OCI-LY1 (cell line): ENCODE measurements around the gene RNF11.

Source experiments
- H2AFZ ChIP-seq: fragments of 200-600 bp; sonication (generic), shearing (Covaris generic); 2 replicates; pipeline ENCODE4 v1.6.0; 2014; ENCODE audit warnings: antibody characterized with exemption, mild to moderate bottlenecking, low read length
- H3F3A ChIP-seq: fragments of 200-600 bp; sonication (generic), shearing (Covaris generic); 2 replicates; pipeline ENCODE4 v1.6.0; 2014; ENCODE audit warnings: mild to moderate bottlenecking, antibody characterized with exemption, low read length, moderate library complexity; ENCODE audit not compliant: insufficient read depth
- H3K27ac ChIP-seq: fragments of 200-600 bp; sonication (generic); 2 replicates; pipeline ENCODE4 v1.5.1; 2014; ENCODE audit warnings: low read length, mixed run types, mild to moderate bottlenecking, low read depth; ENCODE audit not compliant: poor library complexity, severe bottlenecking
- H3K27me3 ChIP-seq: fragments of 200-600 bp; sonication (generic); 2 replicates; pipeline ENCODE4 v1.6.0; 2014; ENCODE audit warnings: antibody characterized with exemption, mild to moderate bottlenecking, low read length, moderate library complexity; ENCODE audit not compliant: insufficient read depth
- H3K36me3 ChIP-seq: fragments of 200-600 bp; sonication (generic); 2 replicates; pipeline ENCODE4 v1.6.1; 2014; ENCODE audit warnings: mild to moderate bottlenecking, antibody characterized with exemption, low read length, moderate library complexity, mixed read lengths; ENCODE audit not compliant: insufficient read depth
- H3K4me1 ChIP-seq: fragments of 200-600 bp; sonication (generic); 2 replicates; pipeline ENCODE4 v1.5.1; 2014; ENCODE audit warnings: mild to moderate bottlenecking, low read length, moderate library complexity; ENCODE audit not compliant: insufficient read depth, severe bottlenecking
- H3K4me2 ChIP-seq: fragments of 200-600 bp; sonication (generic), shearing (Covaris generic); 2 replicates; pipeline ENCODE4 v1.6.1; 2014; ENCODE audit warnings: low read length
- H3K4me3 ChIP-seq: fragments of 200-600 bp; sonication (generic); 2 replicates; pipeline ENCODE4 v1.5.1; 2014; ENCODE audit warnings: low read length, low read depth, mild to moderate bottlenecking, mixed read lengths; ENCODE audit not compliant: poor library complexity, severe bottlenecking
- H3K79me2 ChIP-seq: fragments of 200-600 bp; shearing (Covaris generic); 2 replicates; pipeline ENCODE4 v1.6.1; 2016; ENCODE audit warnings: mixed run types, low read length, mixed read lengths; ENCODE audit not compliant: insufficient read depth
- H3K9ac ChIP-seq: fragments of 200-600 bp; sonication (generic), shearing (Covaris generic); 2 replicates; pipeline ENCODE4 v1.6.1; 2014; ENCODE audit warnings: mild to moderate bottlenecking, low read length, mixed read lengths
- H3K9me2 ChIP-seq: fragments of 200-600 bp; sonication (generic), shearing (Covaris generic); 2 replicates; pipeline ENCODE4 v1.6.1; 2014; ENCODE audit warnings: low read depth, mild to moderate bottlenecking, low read length, mixed read lengths
- H3K9me3 ChIP-seq: fragments of 200-600 bp; shearing (Covaris generic); 2 replicates; pipeline ENCODE4 v1.6.1; 2014; ENCODE audit warnings: low read length, mixed read lengths
- H4K20me1 ChIP-seq: fragments of 200-600 bp; sonication (generic), shearing (Covaris generic); 2 replicates; pipeline ENCODE4 v1.6.0; 2016; ENCODE audit warnings: mild to moderate bottlenecking, low read length; ENCODE audit not compliant: insufficient read depth
- EZH2 ChIP-seq: fragments of 200-600 bp; sonication (generic), shearing (Covaris generic); IDR thresholded peaks from 2 replicates; pipeline ENCODE4 v1.8.0; 2017; ENCODE audit warnings: borderline replicate concordance, mixed run types, mild to moderate bottlenecking, antibody characterized with exemption, low read length, moderate library complexity, mixed read lengths
- TF ChIP-seq, protein P1 (sequence below): fragments of 200-600 bp; sonication (generic), shearing (Covaris generic); IDR thresholded peaks from 2 replicates; pipeline ENCODE4 v1.5.1; 2017; ENCODE audit warnings: mild to moderate bottlenecking, antibody characterized with exemption, low read length, moderate library complexity, mixed read lengths

RNF11 gene

DNA sequence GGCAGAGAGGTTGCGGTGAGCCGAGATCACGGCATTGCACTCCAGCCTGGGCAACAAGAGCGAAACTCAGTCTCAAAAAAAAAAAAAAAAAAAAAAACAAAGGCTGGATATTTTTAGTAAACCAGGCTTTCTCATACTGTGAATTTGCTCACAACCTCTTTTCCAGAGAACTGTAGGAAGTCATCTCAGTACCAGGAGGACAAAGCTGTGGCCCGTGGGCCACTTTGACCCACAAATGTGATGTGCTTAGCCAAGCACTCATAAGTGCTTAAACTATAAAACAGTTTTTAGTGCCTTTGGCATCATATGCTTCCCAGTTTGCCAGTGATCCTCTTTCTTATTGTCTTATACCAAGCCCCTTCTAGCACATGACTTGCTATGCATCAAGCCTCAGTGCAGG, 46.5 kb downstream of the RNF11 start:
- Histone ChIP-seq H3K27ac (no peak overlapping the region), H2AFZ (no peak overlapping the region), H3K9ac (no peak overlapping the region), H3K4me3 (no peak overlapping the region), H3K9me3 (no peaks in the 10 kb centered on the region), H3K4me2 (no peak overlapping the region), H3K9me2 (no peaks in the 10 kb centered on the region), H3F3A (no peaks in the 10 kb centered on the region), H4K20me1 (no peaks in the 10 kb centered on the region), H3K27me3 (no peaks in the 10 kb centered on the region), H3K36me3 (no peaks in the 10 kb centered on the region), H3K79me2 (no peaks in the 10 kb centered on the region), H3K4me1 (no peaks in the 10 kb centered on the region)
- TF ChIP-seq, protein P1, sequence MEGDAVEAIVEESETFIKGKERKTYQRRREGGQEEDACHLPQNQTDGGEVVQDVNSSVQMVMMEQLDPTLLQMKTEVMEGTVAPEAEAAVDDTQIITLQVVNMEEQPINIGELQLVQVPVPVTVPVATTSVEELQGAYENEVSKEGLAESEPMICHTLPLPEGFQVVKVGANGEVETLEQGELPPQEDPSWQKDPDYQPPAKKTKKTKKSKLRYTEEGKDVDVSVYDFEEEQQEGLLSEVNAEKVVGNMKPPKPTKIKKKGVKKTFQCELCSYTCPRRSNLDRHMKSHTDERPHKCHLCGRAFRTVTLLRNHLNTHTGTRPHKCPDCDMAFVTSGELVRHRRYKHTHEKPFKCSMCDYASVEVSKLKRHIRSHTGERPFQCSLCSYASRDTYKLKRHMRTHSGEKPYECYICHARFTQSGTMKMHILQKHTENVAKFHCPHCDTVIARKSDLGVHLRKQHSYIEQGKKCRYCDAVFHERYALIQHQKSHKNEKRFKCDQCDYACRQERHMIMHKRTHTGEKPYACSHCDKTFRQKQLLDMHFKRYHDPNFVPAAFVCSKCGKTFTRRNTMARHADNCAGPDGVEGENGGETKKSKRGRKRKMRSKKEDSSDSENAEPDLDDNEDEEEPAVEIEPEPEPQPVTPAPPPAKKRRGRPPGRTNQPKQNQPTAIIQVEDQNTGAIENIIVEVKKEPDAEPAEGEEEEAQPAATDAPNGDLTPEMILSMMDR = no peak
- no peak for TF ChIP-seq EZH2

DNA sequence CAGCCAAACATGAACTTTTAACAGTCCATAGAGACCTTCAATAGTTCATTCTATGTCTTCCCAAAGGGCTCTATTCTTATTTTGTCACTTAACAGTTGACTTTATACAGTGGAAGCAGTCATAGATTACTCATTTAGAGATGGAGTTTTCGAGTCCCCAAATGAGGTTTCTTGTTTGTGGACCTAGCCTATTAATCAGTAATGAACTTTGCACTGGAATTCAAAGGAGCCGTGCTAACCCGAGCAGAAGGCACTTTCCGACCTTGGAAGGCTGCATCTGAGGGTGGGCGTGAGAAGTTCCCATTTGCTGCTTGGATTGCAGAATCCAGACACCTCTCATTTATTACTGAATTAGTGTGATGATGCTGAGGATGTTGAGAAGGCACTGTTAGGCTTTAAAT, 47.9 kb downstream of the RNF11 start:
- H3K4me1 ChIP-seq = no peaks in the 10 kb centered on the region
- no peak overlapping the region for H3K4me2 ChIP-seq
- H4K20me1 ChIP-seq = no peaks in the 10 kb centered on the region
- H3K27ac ChIP-seq = no peak overlapping the region
- no peak overlapping the region for H2AFZ ChIP-seq
- no peaks in the 10 kb centered on the region for H3F3A ChIP-seq
- H3K79me2 ChIP-seq = no peaks in the 10 kb centered on the region
- H3K9me3 ChIP-seq = no peaks in the 10 kb centered on the region
- no peak for TF ChIP-seq EZH2
- TF ChIP-seq, protein P1 = no peak
- H3K9ac ChIP-seq = no peak overlapping the region
- no peaks in the 10 kb centered on the region for H3K36me3 ChIP-seq
- no peaks in the 10 kb centered on the region for H3K9me2 ChIP-seq
- H3K27me3 ChIP-seq = peaks cover 6% of the 10 kb centered on the region; the same call in 1 of the 2 replicates
- no peak overlapping the region for H3K4me3 ChIP-seq

DNA sequence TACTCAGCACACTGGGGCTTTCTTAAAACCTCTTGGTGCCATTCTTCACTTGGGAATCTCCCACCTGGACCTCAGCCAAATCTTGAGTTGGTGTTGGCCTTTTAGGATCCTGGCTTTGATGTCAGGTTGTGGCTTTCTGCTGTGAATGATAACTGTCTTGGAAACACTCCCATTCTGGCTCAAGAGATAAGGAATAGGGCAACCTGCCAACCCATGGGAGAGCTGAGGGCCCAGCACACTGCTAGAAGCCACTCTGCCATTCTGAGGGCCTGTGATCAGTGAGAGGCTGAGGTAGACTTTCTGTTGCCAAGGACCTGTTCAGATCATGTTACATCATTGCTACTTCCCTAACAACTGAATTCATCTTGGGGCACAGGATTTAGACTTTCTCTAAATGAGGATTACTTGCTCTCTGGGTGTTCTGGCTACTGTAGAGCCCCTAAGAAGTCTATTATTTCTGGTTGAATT, 48.4 kb downstream of the RNF11 start:
- TF ChIP-seq, protein P1 = no peak
- no peak for TF ChIP-seq EZH2
- Histone ChIP-seq H3K36me3 (no peaks in the 10 kb centered on the region), H3K9me3 (no peaks in the 10 kb centered on the region), H3K27ac (no peak overlapping the region), H3K9ac (no peak overlapping the region), H3K9me2 (no peaks in the 10 kb centered on the region), H3F3A (no peaks in the 10 kb centered on the region), H3K79me2 (no peaks in the 10 kb centered on the region), H3K27me3 (peaks cover 7% of the 10 kb centered on the region; the same call in 1 of the 2 replicates), H3K4me1 (no peaks in the 10 kb centered on the region), H4K20me1 (no peaks in the 10 kb centered on the region), H3K4me3 (no peak overlapping the region), H2AFZ (no peak overlapping the region), H3K4me2 (no peak overlapping the region)
